Heart left ventricle (tissue), 16 donors: Measurements from ENCODE around the gene DPH3. TPM values are rescaled to one million over a fixed set of nuclear protein-coding genes. Genes with fewer than 3 reads are reported as not detected.

Experiments used
- ATAC-seq, 4 donors: fragments of 200-7000 bp; cut with Tn5 transposase; one replicate each; pipeline ENCODE4 v1.9.1; 2020 to 2022; ENCODE audit warnings: moderate library complexity in 4 of 4, mild to moderate bottlenecking in 3 of 4, moderate number of reproducible peaks in 1 of 4
- DNase-seq, 5 donors: peaks; one replicate each; pipeline ENCODE4 v3.0.0-alpha.2; 2020
- H3K27ac ChIP-seq, 12 donors: fragments of 200-600 bp; sonication (generic) in 4 of 12; one replicate each; pipeline versions ENCODE4 v1.5.0 to v1.8.0; 2016 to 2022; ENCODE audit warnings: mild to moderate bottlenecking in 2 of 12
- H3K27me3 ChIP-seq, 9 donors: fragments of 200-600 bp; sonication (generic) in 2 of 9; one replicate each; pipeline versions ENCODE4 v1.5.1 to v1.8.0; 2016 to 2022; ENCODE audit warnings: mild to moderate bottlenecking in 3 of 9
- H3K36me3 ChIP-seq, 9 donors: fragments of 200-600 bp; sonication (generic) in 2 of 9; one replicate each; pipeline versions ENCODE4 v1.5.0 to v1.8.0; 2018 to 2022; ENCODE audit warnings: mild to moderate bottlenecking in 2 of 9
- H3K4me1 ChIP-seq, 12 donors: fragments of 200-600 bp; sonication (generic) in 4 of 12; one replicate each; pipeline versions ENCODE4 v1.5.0 to v1.8.0; 2016 to 2022; ENCODE audit warnings: mild to moderate bottlenecking in 3 of 12
- H3K4me3 ChIP-seq, 12 donors: fragments of 200-600 bp; sonication (generic) in 4 of 12; one replicate each; pipeline versions ENCODE4 v1.5.0 to v1.8.0; 2017 to 2022; ENCODE audit warnings: mild to moderate bottlenecking in 9 of 12, moderate library complexity in 4 of 12
- H3K9me3 ChIP-seq, 12 donors: fragments of 200-600 bp; sonication (generic) in 4 of 12; one replicate each; pipeline versions ENCODE4 v1.5.0 to v1.8.0; 2016 to 2022; ENCODE audit warnings: mild to moderate bottlenecking in 1 of 12
- CTCF ChIP-seq, 12 donors: fragments of 200-600 bp; sonication (generic) in 4 of 12; IDR thresholded peaks; one replicate each; pipeline versions ENCODE4 v1.5.0 to v1.8.0; 2018 to 2022; ENCODE audit warnings: antibody characterized with exemption in 12 of 12, mild to moderate bottlenecking in 5 of 12
- POLR2A ChIP-seq, 2 donors: fragments of 450-650 bp; IDR thresholded peaks; one replicate each; pipeline ENCODE4 v1.6.1; 2017; ENCODE audit warnings: antibody characterized with exemption in 2 of 2, mild to moderate bottlenecking in 2 of 2, moderate library complexity in 2 of 2
- WGBS, 4 donors: extraction: QIAGEN DNeasy Blood & Tissue Kit in 2 of 4; methylation state at CpG; one replicate each; pipeline versions ENCODE4 v1.1.5 to v1.1.7; 2013 to 2018; 5-methylcytosine and 5-hydroxymethylcytosine counted together
- intact Hi-C, 10 donors: fragments of 100-400 bp; cut with DNase I; formaldehyde crosslinking; loops; one replicate each; pipeline versions ENCODE4 v1.11.1 to v1.14.2; 2022
- polyA plus RNA-seq, 2 donors: library from polyadenylated mRNA; stranded (reverse); fragments of 200-250 nt; gene quantifications; one replicate each; pipeline ENCODE4 v1.2.3, GENCODE V29; 2013
- total RNA-seq, 9 donors: library from RNA; depleted of rRNA in 2 of 9; stranded (reverse); fragments of >200 nt in 2 of 9; fragmentation: NEBNext Ultra II Directional in 3 of 9; extraction: Animal tissue kit (Norgen Biotek cat#: 25700) in 3 of 9; gene quantifications; one replicate each; pipeline versions ENCODE4 v1.1.0 to v1.2.4, GENCODE V29; 2016 to 2023
- donor health status: ischemic (EF 13 %, LVEDD 7.1; RV severe dilation, severe dysfunction).
- donor health status: healthy with polysubstance abuse.
- donor health status: DM: no; HTN: yes; CAD: no.
- donor health status: DM: no; HTN: no; CAD: no.
- donor health status: ischemic (EF 25% LVEDD 6.9; RV normal size, moderate dysfunction).
- donor health status: ischemic (EF 25% LVEDD 5.7; RV mildly dilated, moderate dysfunction).
- donor health status: healthy.
- donor health status: DM: yes; HTN: yes; CAD: no.
- donor health status: ischemic (EF 35%, LVEDD 5.7; RV mildly dilated, moderate dysfunction).
- donor health status: nonischemic (EF 11% LVEDD 7.7; RV severe dilation, severe dysfunction).
- donor health status: DM: yes; HTN: yes; CAD: no.
- donor health status: PGD.
- donor health status: ischemic (EF 29% LVEDD 5.4; RV normal size, mild dysfunction).
- donor health status: nonischemic (EF 23%, LVEDD 6.1; RV moderate dilation, normal function).

Gene DPH3
- total and polyA plus RNA-seq, 11 donors = 10.0 to 38.3 (median 20.9) TPM

DNA sequence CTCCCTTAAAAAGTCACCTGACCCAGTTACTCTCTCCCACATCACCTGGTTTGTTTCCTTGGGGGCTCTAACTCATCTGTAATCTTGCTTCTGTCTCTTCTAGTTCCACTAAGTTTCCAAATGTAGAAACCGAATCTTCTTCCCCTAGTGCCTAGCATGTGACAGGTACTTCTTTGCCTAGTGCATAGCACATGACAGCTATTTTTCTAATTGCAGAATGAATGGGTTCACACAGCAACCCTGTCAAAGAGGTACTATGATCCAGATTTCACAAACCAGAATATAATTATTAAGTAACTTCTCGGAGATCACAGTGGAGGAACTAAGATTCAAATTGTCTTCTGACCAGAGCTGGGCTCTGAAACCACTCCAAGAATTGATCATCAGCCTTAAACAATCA, 7.4 kb downstream of the DPH3 start:
- no peaks in the 10 kb centered on the region for H3K27me3 ChIP-seq
- ATAC-seq (no peak), DNase-seq (no peak)
- H3K4me3 ChIP-seq = no peak overlapping the region
- no peak overlapping the region for H3K27ac ChIP-seq
- WGBS, 4 donors = 68 to 80% (median 75%) methylated on average over 2 of the region's 2 CpGs
- TF ChIP-seq POLR2A (IDR thresholded peaks at IDR 0.05) = no peak
- TF ChIP-seq CTCF (IDR thresholded peaks at IDR 0.05) = no peak
- H3K9me3 ChIP-seq = no peaks in the 10 kb centered on the region
- peaks cover 0 to 14% (median 3%) of the 10 kb centered on the region in 12 donors for H3K4me1 ChIP-seq
- H3K36me3 ChIP-seq = peaks cover 0 to 42% (median 24%) of the 10 kb centered on the region in 9 donors
- intact Hi-C loops = no loop called here

GRCh38 chr3:16255726-16256125, 9.0 kb downstream of the DPH3 start:
- ATAC-seq (no peak), DNase-seq (no peak)
- H3K9me3 ChIP-seq = no peaks in the 10 kb centered on the region
- peaks cover 0 to 34% (median 23%) of the 10 kb centered on the region in 9 donors for H3K36me3 ChIP-seq
- no peaks in the 10 kb centered on the region for H3K27me3 ChIP-seq
- no peak for TF ChIP-seq CTCF (IDR thresholded peaks at IDR 0.05)
- no peak for TF ChIP-seq POLR2A (IDR thresholded peaks at IDR 0.05)
- no peak overlapping the region for H3K27ac ChIP-seq
- intact Hi-C loops = no loop called here
- no peak overlapping the region for H3K4me3 ChIP-seq
- H3K4me1 ChIP-seq = peaks cover 0 to 12% (median 2%) of the 10 kb centered on the region in 12 donors
- WGBS, 4 donors = 90 to 97% (median 94%) methylated on average over 5 of the region's 5 CpGs

- Histone ChIP-seq H3K4me3 (no peak overlapping the region), H3K27ac (no peak overlapping the region), H3K27me3 (no peaks in the 10 kb centered on the region), H3K4me1 (peaks cover 0 to 12% (median 2%) of the 10 kb centered on the region in 12 donors), H3K36me3 (peaks cover 0 to 30% (median 19%) of the 10 kb centered on the region in 9 donors), H3K9me3 (no peaks in the 10 kb centered on the region)
- DNase-seq (no peak), ATAC-seq (no peak)
- intact Hi-C loops = no loop called here
- TF ChIP-seq POLR2A (IDR thresholded peaks at IDR 0.05) (no peak), CTCF (IDR thresholded peaks at IDR 0.05) (no peak)
- WGBS, 4 donors = 77 to 93% (median 88%) methylated on average over 3 of the region's 3 CpGs
Observed at GRCh38 chr3:16255326-16255725, 9.4 kb downstream of the DPH3 start.

DNA sequence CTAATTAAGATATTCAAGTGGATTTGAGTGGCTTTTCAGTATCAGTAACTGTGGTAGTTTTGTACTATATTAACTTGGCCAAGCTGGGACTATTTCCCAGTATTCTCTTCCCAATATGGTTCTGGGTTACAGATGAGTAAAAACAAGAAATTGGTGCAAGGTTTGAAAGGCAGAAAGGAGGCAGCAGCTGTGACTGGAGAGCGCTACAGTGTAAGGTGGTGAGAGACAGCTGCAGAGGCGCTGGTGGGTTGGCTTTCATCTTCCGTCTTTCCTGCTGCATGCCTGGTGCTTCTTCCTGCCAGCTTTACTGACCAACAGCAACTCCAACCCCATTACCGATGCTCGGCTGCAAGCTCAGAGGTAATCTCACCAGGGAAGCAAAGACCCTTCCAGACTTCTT, 9.8 kb downstream of the DPH3 start:
- Histone ChIP-seq H3K4me3 (no peak overlapping the region), H3K9me3 (no peaks in the 10 kb centered on the region), H3K4me1 (peaks cover 0 to 12% (median 2%) of the 10 kb centered on the region in 12 donors), H3K27ac (no peak overlapping the region), H3K36me3 (peaks cover 0 to 26% (median 15%) of the 10 kb centered on the region in 9 donors), H3K27me3 (no peaks in the 10 kb centered on the region)
- TF ChIP-seq CTCF (IDR thresholded peaks at IDR 0.05) (no peak), POLR2A (IDR thresholded peaks at IDR 0.05) (no peak)
- DNase-seq (no peak), ATAC-seq (no peak)
- intact Hi-C loops = no loop called here
- 77 to 86% (median 82%) methylated on average over 5 of the region's 5 CpGs for WGBS, 4 donors
